IMR-90 (cell line): ENCODE data around the gene HLA-DOA. TPM values are rescaled to one million over a fixed set of nuclear protein-coding genes. Genes with fewer than 3 reads are reported as not detected.

Experiments
- ATAC-seq: fragments of 200-7000 bp; cut with Tn5 transposase; 2 replicates; pipeline ENCODE4 v1.9.1; 2020; ENCODE audit warnings: low read depth, mild to moderate bottlenecking, moderate library complexity
- BruUV-seq: library from RNA; stranded (reverse); fragments of 400-500 nt; replicated peaks from 2 replicates; lab custom pipeline; 2021; lab: Mats Ljungman, UMichigan
- CTCF ChIA-PET: fragments of 300-600 bp; formaldehyde crosslinking; extraction: SDS; loops from one replicate; lab custom pipeline; 2021; ENCODE audit warnings: antibody characterized with exemption; lab: Yijun Ruan, JAX
- POLR2A ChIA-PET: fragments of 300-600 bp; sonication (Branson Sonifier 250); formaldehyde crosslinking; loops from one replicate; lab custom pipeline; 2022; ENCODE audit warnings: antibody characterized with exemption; ENCODE audit not compliant: unreplicated experiment; lab: Charles Lee
- DNase-seq: peaks from one replicate; pipeline ENCODE4 v3.0.0; 2013
- H2AFZ ChIP-seq: replicated peaks from 2 replicates; pipeline ENCODE3; 2013; ENCODE audit warnings: low read length, mild to moderate bottlenecking; ENCODE audit not compliant: poor library complexity
- H2AK5ac ChIP-seq: 2 replicates; pipeline ENCODE4 v1.6.1; 2013; ENCODE audit warnings: low read depth, low read length, inconsistent platforms
- H2AK9ac ChIP-seq: replicated peaks from 2 replicates; pipeline ENCODE3; 2013; ENCODE audit warnings: mild to moderate bottlenecking, low read depth, low read length, moderate library complexity; ENCODE audit not compliant: poor library complexity
- H2BK120ac ChIP-seq: 2 replicates; pipeline ENCODE4 v1.6.1; 2013; ENCODE audit warnings: low read depth, low read length, inconsistent platforms
- H2BK15ac ChIP-seq: 3 replicates; pipeline ENCODE4 v1.6.1; 2013; ENCODE audit warnings: low read depth, low read length, inconsistent platforms
- H2BK20ac ChIP-seq: 2 replicates; pipeline ENCODE4 v1.6.1; 2013; ENCODE audit warnings: low read depth, mild to moderate bottlenecking, inconsistent platforms, low read length, moderate library complexity
- H2BK5ac ChIP-seq: 2 replicates; pipeline ENCODE4 v1.6.1; 2013; ENCODE audit warnings: mild to moderate bottlenecking, low read depth, low read length, inconsistent platforms; ENCODE audit not compliant: poor library complexity, severe bottlenecking
- H3K14ac ChIP-seq: replicated peaks from 2 replicates; pipeline ENCODE4 v1.6.1; 2013; ENCODE audit warnings: low read depth, low read length, inconsistent platforms
- H3K18ac ChIP-seq: 2 replicates; pipeline ENCODE4 v1.6.1; 2013; ENCODE audit warnings: low read depth, low read length, control low read depth
- H3K23ac ChIP-seq: 2 replicates; pipeline ENCODE4 v1.6.1; 2013; ENCODE audit warnings: low read depth, low read length, inconsistent platforms
- H3K27ac ChIP-seq: 2 replicates; pipeline ENCODE4 v1.5.1; 2013; ENCODE audit warnings: mild to moderate bottlenecking, control low read depth, low read length; ENCODE audit not compliant: insufficient read depth
- H3K27me3 ChIP-seq: 2 replicates; pipeline ENCODE4 v1.6.1; 2013; ENCODE audit warnings: low read length; ENCODE audit not compliant: control insufficient read depth, insufficient read depth
- H3K36me3 ChIP-seq: 2 replicates; pipeline ENCODE4 v1.6.1; 2013; ENCODE audit warnings: low read length, mixed read lengths; ENCODE audit not compliant: control insufficient read depth, insufficient read depth
- H3K4ac ChIP-seq: 2 replicates; pipeline ENCODE4 v1.6.1; 2013; ENCODE audit warnings: low read depth, low read length, inconsistent platforms
- H3K4me1 ChIP-seq: 2 replicates; pipeline ENCODE4 v1.6.1; 2013; ENCODE audit warnings: low read length, mixed read lengths; ENCODE audit not compliant: control insufficient read depth, insufficient read depth
- H3K4me2 ChIP-seq: 2 replicates; pipeline ENCODE4 v1.6.1; 2013; ENCODE audit warnings: low read depth, mild to moderate bottlenecking, control low read depth, low read length, moderate library complexity
- H3K4me3 ChIP-seq: 2 replicates; pipeline ENCODE4 v1.5.1; 2013; ENCODE audit warnings: low read depth, mild to moderate bottlenecking, control low read depth, low read length, moderate library complexity; ENCODE audit not compliant: insufficient read depth
- H3K56ac ChIP-seq: 2 replicates; pipeline ENCODE4 v1.6.1; 2013; ENCODE audit warnings: low read length, inconsistent platforms; ENCODE audit not compliant: insufficient read depth; ENCODE audit errors: extremely low read depth
- H3K79me1 ChIP-seq, 2 experiments: 2 replicates each; pipeline ENCODE4 v1.6.1; 2013; ENCODE audit warnings: low read length in 2 of 2, inconsistent platforms in 1 of 2, low read depth in 1 of 2
- H3K9ac ChIP-seq: 2 replicates; pipeline ENCODE4 v1.6.1; 2013; ENCODE audit warnings: low read depth, low read length, control low read depth
- H3K9me1 ChIP-seq: 2 replicates; pipeline ENCODE4 v1.6.1; 2013; ENCODE audit warnings: low read length, inconsistent platforms; ENCODE audit not compliant: insufficient read depth
- H3K9me3 ChIP-seq: 2 replicates; pipeline ENCODE4 v1.6.1; 2013; ENCODE audit warnings: low read length; ENCODE audit not compliant: control insufficient read depth, insufficient read depth
- H4K20me1 ChIP-seq: 2 replicates; pipeline ENCODE4 v1.6.1; 2013; ENCODE audit warnings: low read length, inconsistent platforms; ENCODE audit not compliant: insufficient read depth
- H4K5ac ChIP-seq: 2 replicates; pipeline ENCODE4 v1.6.1; 2013; ENCODE audit warnings: mild to moderate bottlenecking, low read depth, low read length, control low read depth
- H4K8ac ChIP-seq, 2 experiments: 2 replicates each; pipeline ENCODE4 v1.6.1; 2013; ENCODE audit warnings: low read depth in 2 of 2, low read length in 2 of 2, control low read depth in 1 of 2, inconsistent platforms in 1 of 2
- H4K91ac ChIP-seq: 2 replicates; pipeline ENCODE4 v1.6.1; 2013; ENCODE audit warnings: low read depth, low read length, inconsistent platforms; ENCODE audit not compliant: insufficient read depth
- BHLHE40 ChIP-seq: fragments of 150-350 bp; IDR thresholded peaks from 2 replicates; pipeline ENCODE4 v1.6.1; 2016; ENCODE audit warnings: mild to moderate bottlenecking, low read depth, low read length
- CEBPB ChIP-seq: IDR thresholded peaks from 2 replicates; pipeline ENCODE4 v1.6.1; 2012; ENCODE audit warnings: low read depth, low read length, improper control_type of control experiment
- FOS ChIP-seq: fragments of 150-350 bp; IDR thresholded peaks from 2 replicates; pipeline ENCODE4 v1.6.1; 2016; ENCODE audit warnings: low read depth, low read length
- MAFK ChIP-seq: IDR thresholded peaks from 2 replicates; pipeline ENCODE4 v1.6.1; 2012; ENCODE audit warnings: low read depth, low read length, improper control_type of control experiment
- MAZ ChIP-seq: IDR thresholded peaks from 2 replicates; pipeline ENCODE4 v1.6.1; 2012; ENCODE audit warnings: low read depth, mild to moderate bottlenecking, low read length, improper control_type of control experiment, moderate library complexity, borderline replicate concordance
- POLR2A ChIP-seq: IDR thresholded peaks from 2 replicates; pipeline ENCODE4 v1.6.1; 2012; ENCODE audit warnings: mild to moderate bottlenecking, low read depth, low read length
- RAD21 ChIP-seq: IDR thresholded peaks from 2 replicates; pipeline ENCODE4 v1.6.1; 2012; ENCODE audit warnings: low read length, improper control_type of control experiment
- RCOR1 ChIP-seq: IDR thresholded peaks from 2 replicates; pipeline ENCODE4 v1.6.1; 2012; ENCODE audit warnings: mild to moderate bottlenecking, low read length, improper control_type of control experiment; ENCODE audit not compliant: insufficient replicate concordance
- RFX5 ChIP-seq: IDR thresholded peaks from 2 replicates; pipeline ENCODE4 v1.8.0; 2012; ENCODE audit warnings: low read depth, mild to moderate bottlenecking, low read length, moderate library complexity
- SMC3 ChIP-seq: fragments of 150-350 bp; IDR thresholded peaks from 2 replicates; pipeline ENCODE4 v1.6.1; 2016; ENCODE audit warnings: low read depth, mild to moderate bottlenecking, antibody characterized with exemption, low read length, moderate library complexity
- WGBS, 2 experiments: methylation state at CpG; one replicate each; pipeline versions ENCODE4 v1.1.5 to v1.1.7; 2013; ENCODE audit warnings: missing lambda C conversion rate in 2 of 2; ENCODE audit not compliant: insufficient read length in 1 of 2; ENCODE audit errors: extremely low coverage in 2 of 2; 5-methylcytosine and 5-hydroxymethylcytosine counted together
- dilution Hi-C: fragments of 300-500 bp; cut with HindIII; formaldehyde crosslinking; loops from one replicate; pipeline ENCODE4 v1.14.3; 2018; ENCODE audit warnings: low sequenced_read_pairs; ENCODE audit not compliant: unreplicated experiment
- in situ Hi-C: fragments of 300-500 bp; cut with MboI; formaldehyde crosslinking; loops from 3 replicates; pipeline ENCODE4 v1.14.3; 2019; ENCODE audit warnings: low sequenced_read_pairs, inconsistent platforms, mixed read lengths
- intact Hi-C: fragments of 100-400 bp; cut with micrococcal nuclease; formaldehyde crosslinking; loops from 2 replicates; pipeline ENCODE4 v1.10.0; 2022
- polyA plus RNA-seq, 3 experiments: library from polyadenylated mRNA; depleted of rRNA; stranded (reverse); fragments of >200 nt; gene quantifications; 2 replicates each; pipeline ENCODE4 v1.2.3, GENCODE V29; 2012; ENCODE audit warnings: low replicate concordance in 1 of 3
- total RNA-seq: library from RNA; depleted of rRNA; stranded (reverse); fragments of >200 nt; gene quantifications from 2 replicates; pipeline ENCODE4 v1.2.3, GENCODE V29; 2012
- TF ChIP-seq, protein P1 (sequence below): fragments of 150-350 bp; IDR thresholded peaks from 2 replicates; pipeline ENCODE4 v1.6.1; 2016; ENCODE audit warnings: low read depth, mild to moderate bottlenecking, low read length, moderate library complexity, borderline replicate concordance
- TF ChIP-seq, protein P2 (sequence below): conservative IDR thresholded peaks from 2 replicates; pipeline ENCODE4 v1.5.1; 2012; ENCODE audit warnings: mild to moderate bottlenecking, low read depth, low read length, improper control_type of control experiment

The HLA-DOA gene
- total and polyA plus RNA-seq, 2 of the 4 experiments (the other 2 are of a cell fraction) = not detected

DNA sequence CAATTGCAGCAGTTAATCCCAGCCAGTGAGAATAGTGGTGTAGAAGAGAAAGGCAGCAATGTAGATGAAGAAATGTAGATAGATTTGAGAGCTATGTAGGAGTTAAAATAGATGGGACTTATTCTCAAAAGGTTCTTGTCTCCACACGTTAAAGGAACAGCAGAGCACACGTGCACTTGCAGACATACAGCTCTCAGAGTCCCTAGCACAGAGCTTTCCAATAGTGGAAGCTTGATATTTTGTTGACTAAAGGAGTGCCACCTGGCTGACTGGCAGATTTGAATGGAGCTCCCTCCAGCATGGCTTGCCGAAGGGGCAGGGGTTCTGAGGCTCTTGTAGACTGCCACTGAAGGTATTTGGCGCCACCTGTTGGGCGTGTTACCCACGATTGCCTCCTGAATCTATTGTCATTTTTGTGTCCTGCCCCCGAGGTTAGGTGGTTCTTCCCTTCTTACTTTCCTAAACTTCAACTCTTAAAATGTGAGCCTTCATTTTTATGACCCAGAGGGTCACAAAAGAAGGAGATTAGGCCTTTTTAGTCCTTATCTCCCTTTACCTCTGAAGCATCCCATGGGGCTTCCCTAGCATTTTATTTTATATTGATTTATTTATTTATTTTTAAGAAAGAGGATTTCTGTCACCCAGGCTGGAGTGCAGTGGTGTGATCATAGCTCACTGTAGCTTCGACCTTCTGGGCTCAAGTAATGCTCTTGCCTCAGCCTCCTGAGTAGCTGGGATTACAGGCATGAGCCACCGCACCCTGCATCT, 24.6 kb downstream of the HLA-DOA start (continued):
- TF ChIP-seq CEBPB (no peak), RAD21 (peak; percentile 97)

DNA sequence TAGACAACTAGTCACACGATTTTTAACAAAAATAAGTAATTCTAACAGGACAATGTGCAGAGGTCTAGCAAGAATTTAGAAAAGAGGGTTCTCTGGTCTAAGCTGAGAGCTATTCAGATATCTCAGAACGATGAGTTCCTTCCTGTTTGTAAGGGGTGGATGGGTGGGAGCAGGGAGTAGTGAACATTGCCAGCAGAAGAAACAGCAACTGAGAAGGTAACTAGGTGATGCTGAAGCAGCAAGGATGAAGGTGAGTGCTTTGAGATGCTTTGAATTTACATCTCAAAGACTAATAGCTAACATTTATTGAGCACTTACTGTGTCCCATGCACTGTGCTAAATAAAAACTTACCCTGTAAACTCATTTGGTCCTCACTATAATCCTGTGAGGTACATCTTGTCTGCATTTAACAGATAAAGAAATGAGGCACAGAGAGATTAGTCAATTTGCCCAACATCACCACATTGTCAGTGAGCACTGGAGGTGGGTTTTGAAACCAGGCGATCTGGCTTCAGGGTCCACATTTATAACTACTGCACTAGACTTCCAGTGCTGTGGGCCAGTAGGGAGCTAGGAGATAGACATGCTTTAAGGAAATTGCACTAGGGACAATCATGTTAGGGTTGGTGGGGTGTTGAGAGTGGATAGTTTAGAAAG, 25.3 kb downstream of the HLA-DOA start:
- DNase-seq (no peak), ATAC-seq (peak; percentile 24)
- Histone ChIP-seq H3K4me1 (no peaks in the 10 kb centered on the region), H3K23ac (0 out of 2 replicates have a peak overlapping the region, but pooled peaks have one; percentile 4), H2BK120ac (no peak overlapping the region), H3K56ac (no peak overlapping the region), H3K9ac (no peak overlapping the region), H4K91ac (no peak overlapping the region), H3K4me3 (no peak overlapping the region), H3K18ac (no peak overlapping the region), H3K4me2 (no peak overlapping the region), H2BK15ac (no peak overlapping the region), H3K79me1 (peaks cover 15 to 20% of the 10 kb centered on the region in 2 experiments), H2AK5ac (no peak overlapping the region), H3K9me3 (no peaks in the 10 kb centered on the region), H2AK9ac (no peak overlapping the region), H2BK20ac (no peak overlapping the region), H2BK5ac (no peak overlapping the region), H3K36me3 (peaks cover 25% of the 10 kb centered on the region), H4K20me1 (peaks cover 55% of the 10 kb centered on the region), H2AFZ (no peak overlapping the region), H4K8ac (no peak overlapping the region), H3K27me3 (peaks cover 11% of the 10 kb centered on the region), H3K27ac (no peak overlapping the region), H3K4ac (no peak overlapping the region), H3K14ac (no peak overlapping the region), H3K9me1 (peaks cover 5% of the 10 kb centered on the region; the same call in 1 of the 2 replicates), H4K5ac (no peak overlapping the region)
- dilution Hi-C loops = no loop called here
- ChIA-PET POLR2A (interaction anchor here (1.0 to 2.8 kb wide), 5 partner anchors 9 to 90 kb away, joined by 3 to 27 read pairs (median 5); no protein-coding TSS in a partner anchor), CTCF (interaction anchor here (0.6 to 3.4 kb wide), 28 partner anchors 9 to 165 kb away, joined by 3 to 29 read pairs (median 4); partner anchors contain the start of gene HLA-DMA)
- WGBS, 2 experiments = 50% methylated on average over 1 of the region's 3 CpGs; no CpG with 5 or more reads in 1 of the 2 experiments
- in situ Hi-C loops = no loop called here
- intact Hi-C loops = loop anchor here (1.0 kb wide), 2 partner anchors 51 to 99 kb away; no protein-coding TSS in a partner anchor
- no TSS peak for BruUV-seq
- no peak for TF ChIP-seq CEBPB
- TF ChIP-seq, protein P1, sequence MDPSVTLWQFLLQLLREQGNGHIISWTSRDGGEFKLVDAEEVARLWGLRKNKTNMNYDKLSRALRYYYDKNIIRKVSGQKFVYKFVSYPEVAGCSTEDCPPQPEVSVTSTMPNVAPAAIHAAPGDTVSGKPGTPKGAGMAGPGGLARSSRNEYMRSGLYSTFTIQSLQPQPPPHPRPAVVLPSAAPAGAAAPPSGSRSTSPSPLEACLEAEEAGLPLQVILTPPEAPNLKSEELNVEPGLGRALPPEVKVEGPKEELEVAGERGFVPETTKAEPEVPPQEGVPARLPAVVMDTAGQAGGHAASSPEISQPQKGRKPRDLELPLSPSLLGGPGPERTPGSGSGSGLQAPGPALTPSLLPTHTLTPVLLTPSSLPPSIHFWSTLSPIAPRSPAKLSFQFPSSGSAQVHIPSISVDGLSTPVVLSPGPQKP = no peak
- no peak for TF ChIP-seq RAD21
- no peak for TF ChIP-seq BHLHE40
- no peak for TF ChIP-seq RCOR1
- TF ChIP-seq FOS = no peak
- no peak for TF ChIP-seq RFX5
- TF ChIP-seq MAZ = no peak
- no peak for TF ChIP-seq SMC3
- TF ChIP-seq, protein P2, sequence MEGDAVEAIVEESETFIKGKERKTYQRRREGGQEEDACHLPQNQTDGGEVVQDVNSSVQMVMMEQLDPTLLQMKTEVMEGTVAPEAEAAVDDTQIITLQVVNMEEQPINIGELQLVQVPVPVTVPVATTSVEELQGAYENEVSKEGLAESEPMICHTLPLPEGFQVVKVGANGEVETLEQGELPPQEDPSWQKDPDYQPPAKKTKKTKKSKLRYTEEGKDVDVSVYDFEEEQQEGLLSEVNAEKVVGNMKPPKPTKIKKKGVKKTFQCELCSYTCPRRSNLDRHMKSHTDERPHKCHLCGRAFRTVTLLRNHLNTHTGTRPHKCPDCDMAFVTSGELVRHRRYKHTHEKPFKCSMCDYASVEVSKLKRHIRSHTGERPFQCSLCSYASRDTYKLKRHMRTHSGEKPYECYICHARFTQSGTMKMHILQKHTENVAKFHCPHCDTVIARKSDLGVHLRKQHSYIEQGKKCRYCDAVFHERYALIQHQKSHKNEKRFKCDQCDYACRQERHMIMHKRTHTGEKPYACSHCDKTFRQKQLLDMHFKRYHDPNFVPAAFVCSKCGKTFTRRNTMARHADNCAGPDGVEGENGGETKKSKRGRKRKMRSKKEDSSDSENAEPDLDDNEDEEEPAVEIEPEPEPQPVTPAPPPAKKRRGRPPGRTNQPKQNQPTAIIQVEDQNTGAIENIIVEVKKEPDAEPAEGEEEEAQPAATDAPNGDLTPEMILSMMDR = no peak
- TF ChIP-seq MAFK = no peak
- TF ChIP-seq POLR2A = no peak
